A549 (cell line): ENCODE measurements around the gene MOBP. TPM values are rescaled to one million over a fixed set of nuclear protein-coding genes. Genes with fewer than 3 reads are reported as not detected.

Experiments used
- ATAC-seq, 2 experiments: fragments of 200-7000 bp in 1 of 2; fragments of >200 bp in 1 of 2; cut with Nextera tagmentation in 1 of 2; cut with Tn5 transposase in 1 of 2; 3 replicates each; pipeline versions ENCODE4 v1.8.0 to v1.9.1; 2018 to 2020; ENCODE audit warnings: mild to moderate bottlenecking in 1 of 2, moderate library complexity in 1 of 2
- CTCF ChIA-PET: fragments of 300-600 bp; sonication (Branson Sonifier 250); formaldehyde crosslinking; extraction: SDS; loops from one replicate; lab custom pipeline; 2021; ENCODE audit warnings: antibody characterized with exemption, inconsistent platforms; lab: Yijun Ruan, JAX
- POLR2A ChIA-PET: fragments of 350-600 bp; formaldehyde crosslinking; extraction: SDS; loops from one replicate; lab custom pipeline; 2021; ENCODE audit warnings: antibody characterized with exemption, inconsistent platforms; lab: Yijun Ruan, JAX
- DNase-seq, 2 experiments: peaks; one replicate each; pipeline versions ENCODE4 v3.0.0 to v3.0.0-alpha.2; 2011 to 2016; ENCODE audit warnings: low read depth in 1 of 2, low spot score in 1 of 2
- FAIRE-seq: peaks from 2 replicates; lab custom pipeline; 2011; peaks lifted over from hg19 to GRCh38; lab: Jason Lieb, UNC
- H3K27ac ChIP-seq, 2 experiments: fragments of >200 bp; sonication (Bioruptor Twin); formaldehyde crosslinking; 3 replicates each; pipeline ENCODE4 v1.5.1; 2016 to 2017
- H3K4me1 ChIP-seq: fragments of >200 bp; sonication (Bioruptor Twin); formaldehyde crosslinking; 3 replicates; pipeline ENCODE4 v1.6.1; 2016
- H3K4me2 ChIP-seq: fragments of >200 bp; sonication (Bioruptor Twin); formaldehyde crosslinking; 3 replicates; pipeline ENCODE4 v1.6.1; 2016
- H3K4me3 ChIP-seq: fragments of >200 bp; sonication (Bioruptor Twin); formaldehyde crosslinking; 3 replicates; pipeline ENCODE4 v1.5.1; 2016
- H3K9me3 ChIP-seq: fragments of >200 bp; sonication (Bioruptor Twin); formaldehyde crosslinking; 3 replicates; pipeline ENCODE4 v1.6.1; 2016
- CBX2 ChIP-seq: fragments of 200-600 bp; sonication (generic); IDR thresholded peaks from 2 replicates; pipeline ENCODE4 v1.6.1; 2016; ENCODE audit warnings: low read depth, mild to moderate bottlenecking, borderline replicate concordance
- EHMT2 ChIP-seq: fragments of 200-600 bp; sonication (generic); IDR thresholded peaks from 2 replicates; pipeline ENCODE4 v1.6.1; 2016; ENCODE audit warnings: antibody characterized with exemption, low read depth, mild to moderate bottlenecking, moderate library complexity
- EP300 ChIP-seq, 2 experiments: fragments of >200 bp; sonication (Bioruptor Twin); formaldehyde crosslinking; IDR thresholded peaks; 2 replicates in 1 of 2; 3 replicates in 1 of 2; pipeline ENCODE4 v1.6.1; 2016 to 2017
- ESRRA ChIP-seq: fragments of 150-350 bp; IDR thresholded peaks from 2 replicates; pipeline ENCODE4 v1.6.1; 2014; ENCODE audit warnings: mild to moderate bottlenecking, low read length, borderline replicate concordance
- FOSB ChIP-seq: fragments of 250-450 bp; sonication (Bioruptor Pico); IDR thresholded peaks from 2 replicates; pipeline ENCODE4 v1.5.0; 2020; ENCODE audit warnings: mild to moderate bottlenecking, moderate library complexity
- FOXS1 ChIP-seq: fragments of 250-450 bp; sonication (Bioruptor Pico); IDR thresholded peaks from 2 replicates; pipeline ENCODE4 v1.5.0; 2020; ENCODE audit warnings: mild to moderate bottlenecking, moderate library complexity
- HEYL ChIP-seq: fragments of 250-450 bp; sonication (Bioruptor Pico); IDR thresholded peaks from 2 replicates; pipeline ENCODE4 v1.8.0; 2021; ENCODE audit warnings: mild to moderate bottlenecking, moderate library complexity
- HOXA7 ChIP-seq: fragments of 250-450 bp; sonication (Bioruptor Pico); IDR thresholded peaks from 2 replicates; pipeline ENCODE4 v1.5.0; 2020; ENCODE audit warnings: mild to moderate bottlenecking, moderate library complexity
- HOXB13 ChIP-seq: fragments of 250-450 bp; sonication (Bioruptor Pico); IDR thresholded peaks from 2 replicates; pipeline ENCODE4 v1.5.0; 2020; ENCODE audit warnings: low read depth, mild to moderate bottlenecking, moderate library complexity
- HOXB5 ChIP-seq: fragments of 250-450 bp; sonication (Bioruptor Pico); IDR thresholded peaks from 2 replicates; pipeline ENCODE4 v1.5.0; 2020; ENCODE audit warnings: mild to moderate bottlenecking, moderate library complexity
- JUN ChIP-seq, 2 experiments: fragments of >200 bp; sonication (Bioruptor Twin); formaldehyde crosslinking; IDR thresholded peaks; 2 replicates in 1 of 2; 3 replicates in 1 of 2; pipeline ENCODE4 v1.6.1; 2016 to 2017
- KDM1A ChIP-seq: fragments of 200-600 bp; sonication (generic); IDR thresholded peaks from 2 replicates; pipeline ENCODE4 v1.6.1; 2016; ENCODE audit warnings: low read depth, mild to moderate bottlenecking
- MAFK ChIP-seq: fragments of 450-650 bp; IDR thresholded peaks from 2 replicates; pipeline ENCODE4 v1.6.1; 2014; ENCODE audit not compliant: partially characterized antibody
- MAZ ChIP-seq: fragments of 150-350 bp; IDR thresholded peaks from 2 replicates; pipeline ENCODE4 v1.6.1; 2014; ENCODE audit warnings: antibody characterized with exemption, low read depth, low read length, borderline replicate concordance
- MYC ChIP-seq: IDR thresholded peaks from 2 replicates; pipeline ENCODE4 v1.6.1; 2012; ENCODE audit warnings: mild to moderate bottlenecking, inconsistent platforms, low read length, improper control_type of control experiment, borderline replicate concordance
- NR3C1 ChIP-seq: fragments of >200 bp; sonication (Bioruptor Twin); formaldehyde crosslinking; IDR thresholded peaks from 3 replicates; pipeline ENCODE4 v1.6.1; 2017
- POLR2A ChIP-seq: IDR thresholded peaks from 2 replicates; pipeline ENCODE4 v1.6.1; 2012; ENCODE audit warnings: mild to moderate bottlenecking, low read length
- POLR2AphosphoS2 ChIP-seq: conservative IDR thresholded peaks from 2 replicates; pipeline ENCODE4 v1.6.1; 2012; ENCODE audit warnings: low read length, improper control_type of control experiment, inconsistent platforms
- RAD21 ChIP-seq, 2 experiments: fragments of >200 bp in 1 of 2; sonication (Bioruptor Twin) in 1 of 2; formaldehyde crosslinking in 1 of 2; IDR thresholded peaks in 1 of 2; conservative IDR thresholded peaks in 1 of 2; 2 replicates in 1 of 2; 3 replicates in 1 of 2; pipeline ENCODE4 v1.6.1; 2012 to 2018; ENCODE audit warnings: inconsistent platforms in 1 of 2
- RFX5 ChIP-seq: fragments of 450-650 bp; IDR thresholded peaks from 2 replicates; pipeline ENCODE4 v1.7.1; 2014; ENCODE audit warnings: antibody characterized with exemption, mild to moderate bottlenecking, moderate library complexity
- SREBF2 ChIP-seq: fragments of 450-650 bp; IDR thresholded peaks from 2 replicates; pipeline ENCODE4 v1.6.1; 2014; ENCODE audit warnings: mild to moderate bottlenecking, moderate library complexity
- ZC3H11A ChIP-seq: fragments of 450-650 bp; IDR thresholded peaks from 2 replicates; pipeline ENCODE4 v1.6.1; 2014; ENCODE audit warnings: antibody characterized with exemption, mild to moderate bottlenecking
- ZFP36 ChIP-seq: fragments of 450-650 bp; IDR thresholded peaks from 2 replicates; pipeline ENCODE4 v1.6.1; 2014; ENCODE audit warnings: borderline replicate concordance; ENCODE audit not compliant: partially characterized antibody
- WGBS: methylation state at CpG from one replicate; pipeline ENCODE4 v1.1.6; 2017; ENCODE audit errors: missing lambda C conversion rate; 5-methylcytosine and 5-hydroxymethylcytosine counted together
- polyA plus RNA-seq, 4 experiments: library from polyadenylated mRNA; depleted of rRNA in 3 of 4; stranded (reverse); fragments of >200 nt; fragmentation: RNase III in 1 of 4; extraction: RNeasy Plus Mini Kit Qiagen cat#74134 plus additional on column Dnase treatment in 1 of 4; gene quantifications; 2 replicates in 3 of 4; 3 replicates in 1 of 4; pipeline ENCODE4 v1.2.3, GENCODE V29; 2011 to 2017
- TF ChIP-seq, protein P1 (sequence below): fragments of >200 bp; sonication (Bioruptor Twin); formaldehyde crosslinking; IDR thresholded peaks from 2 replicates; pipeline ENCODE4 v1.6.1; 2016
- TF ChIP-seq, protein P2 (sequence below): fragments of 250-450 bp; sonication (Bioruptor Pico); IDR thresholded peaks from 2 replicates; pipeline ENCODE4 v1.5.0; 2021; ENCODE audit warnings: mild to moderate bottlenecking, moderate library complexity, borderline replicate concordance
- TF ChIP-seq, protein P3 (sequence below): IDR thresholded peaks from 2 replicates; pipeline ENCODE4 v1.6.1; 2012
- TF ChIP-seq, protein P4 (sequence below): fragments of 450-650 bp; IDR thresholded peaks from 2 replicates; pipeline ENCODE4 v1.6.1; 2014; ENCODE audit warnings: antibody characterized with exemption
- TF ChIP-seq, protein P5 (sequence below): fragments of 200-600 bp; sonication (generic); IDR thresholded peaks from 2 replicates; pipeline ENCODE4 v1.6.1; 2016; ENCODE audit warnings: antibody characterized with exemption, mild to moderate bottlenecking, moderate library complexity
- TF ChIP-seq, protein P6 (sequence below): IDR thresholded peaks from 2 replicates; pipeline ENCODE4 v1.6.1; 2012; ENCODE audit warnings: low read depth, borderline replicate concordance

The MOBP gene
- polyA plus RNA-seq, 2 of the 4 experiments (the other 2 are of a cell fraction), result 0.10 TPM; not detected in 1

DNA sequence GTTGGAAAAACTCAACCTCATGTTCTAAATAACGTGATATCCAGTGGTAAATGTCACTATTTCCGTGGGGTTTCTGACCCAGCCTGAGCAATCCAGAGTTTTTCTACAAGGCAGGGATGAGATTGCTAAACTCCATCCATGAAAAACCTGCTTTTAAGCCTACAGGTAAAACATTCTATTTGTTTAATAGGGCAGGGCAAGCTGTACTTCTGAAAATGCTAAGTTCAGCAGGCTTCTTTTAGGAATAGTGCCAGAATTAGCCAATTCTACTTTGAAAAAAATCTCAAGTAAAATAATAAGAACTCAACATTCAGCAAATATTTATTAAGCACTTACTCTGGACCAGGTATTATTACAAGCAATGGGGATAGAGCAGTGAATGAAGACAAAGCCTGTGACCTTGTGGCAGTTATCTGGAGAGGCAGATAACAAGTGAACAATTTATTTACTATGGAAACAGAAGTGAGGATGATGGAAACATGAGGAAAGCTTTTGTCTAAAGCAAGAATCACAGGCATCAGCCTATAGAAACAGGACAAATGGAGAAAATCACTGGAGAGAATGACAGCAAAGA lies 47.7 kb upstream of the MOBP start:
- no peak for FAIRE-seq
- no peak for ATAC-seq
- POLR2A ChIA-PET, result no interaction called here

DNA sequence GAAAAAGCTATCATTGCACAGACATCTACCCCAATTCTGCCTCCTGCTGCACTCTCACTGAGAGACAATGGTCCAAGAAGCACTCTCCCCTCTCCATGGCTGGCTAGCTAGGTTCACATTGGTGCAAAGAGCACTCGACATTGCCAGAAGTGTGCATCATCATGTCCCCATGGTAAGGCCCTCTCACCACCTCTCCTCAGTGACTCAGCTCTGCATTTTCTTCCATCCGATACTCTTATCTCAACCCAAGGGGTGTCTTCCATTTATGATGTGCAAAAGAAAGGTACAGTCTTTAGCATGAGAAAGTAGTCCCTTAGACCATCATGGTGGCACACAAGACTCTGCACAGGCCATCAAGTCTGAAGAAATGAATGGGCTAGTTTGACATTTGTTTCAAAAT lies 46.9 kb upstream of the MOBP start:
- Histone ChIP-seq H3K9me3 (no peaks in the 10 kb centered on the region), H3K4me3 (no peak overlapping the region), H3K4me2 (no peak overlapping the region), H3K27ac (no peak overlapping the region), H3K4me1 (no peaks in the 10 kb centered on the region)
- 95% methylated on average over 2 of the region's 2 CpGs for WGBS
- CTCF ChIA-PET, result interaction anchor here (0.6 to 1.1 kb wide), 2 partner anchors 22 to 78 kb away, joined by 3 to 8 read pairs; no protein-coding TSS in a partner anchor
- FAIRE-seq, result no peak
- TF ChIP-seq, protein P1, sequence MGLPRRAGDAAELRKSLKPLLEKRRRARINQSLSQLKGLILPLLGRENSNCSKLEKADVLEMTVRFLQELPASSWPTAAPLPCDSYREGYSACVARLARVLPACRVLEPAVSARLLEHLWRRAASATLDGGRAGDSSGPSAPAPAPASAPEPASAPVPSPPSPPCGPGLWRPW, result no peak
- TF ChIP-seq HEYL (no peak), HOXB5 (no peak), NR3C1 (no peak), CBX2 (no peak), MAZ (no peak), FOSB (CRISPR knock-in tag) (no peak), ZFP36 (no peak), ESRRA (no peak), EHMT2 (no peak), RFX5 (no peak), RAD21 (conservative IDR thresholded peaks at IDR 0.05 in 1 of 2, IDR thresholded peaks at IDR 0.05 in 1 of 2) (no peak), FOXS1 (CRISPR knock-in tag) (no peak)
- TF ChIP-seq, protein P2, sequence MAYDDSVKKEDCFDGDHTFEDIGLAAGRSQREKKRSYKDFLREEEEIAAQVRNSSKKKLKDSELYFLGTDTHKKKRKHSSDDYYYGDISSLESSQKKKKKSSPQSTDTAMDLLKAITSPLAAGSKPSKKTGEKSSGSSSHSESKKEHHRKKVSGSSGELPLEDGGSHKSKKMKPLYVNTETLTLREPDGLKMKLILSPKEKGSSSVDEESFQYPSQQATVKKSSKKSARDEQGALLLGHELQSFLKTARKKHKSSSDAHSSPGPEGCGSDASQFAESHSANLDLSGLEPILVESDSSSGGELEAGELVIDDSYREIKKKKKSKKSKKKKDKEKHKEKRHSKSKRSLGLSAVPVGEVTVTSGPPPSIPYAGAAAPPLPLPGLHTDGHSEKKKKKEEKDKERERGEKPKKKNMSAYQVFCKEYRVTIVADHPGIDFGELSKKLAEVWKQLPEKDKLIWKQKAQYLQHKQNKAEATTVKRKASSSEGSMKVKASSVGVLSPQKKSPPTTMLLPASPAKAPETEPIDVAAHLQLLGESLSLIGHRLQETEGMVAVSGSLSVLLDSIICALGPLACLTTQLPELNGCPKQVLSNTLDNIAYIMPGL (CRISPR knock-in tag), result no peak
- TF ChIP-seq, protein P3, sequence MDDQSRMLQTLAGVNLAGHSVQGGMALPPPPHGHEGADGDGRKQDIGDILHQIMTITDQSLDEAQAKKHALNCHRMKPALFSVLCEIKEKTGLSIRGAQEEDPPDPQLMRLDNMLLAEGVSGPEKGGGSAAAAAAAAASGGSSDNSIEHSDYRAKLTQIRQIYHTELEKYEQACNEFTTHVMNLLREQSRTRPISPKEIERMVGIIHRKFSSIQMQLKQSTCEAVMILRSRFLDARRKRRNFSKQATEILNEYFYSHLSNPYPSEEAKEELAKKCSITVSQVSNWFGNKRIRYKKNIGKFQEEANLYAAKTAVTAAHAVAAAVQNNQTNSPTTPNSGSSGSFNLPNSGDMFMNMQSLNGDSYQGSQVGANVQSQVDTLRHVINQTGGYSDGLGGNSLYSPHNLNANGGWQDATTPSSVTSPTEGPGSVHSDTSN, result no peak
- no peak for DNase-seq
- POLR2A ChIA-PET, result no interaction called here
- no peak for ATAC-seq

More for the DNA sequence above, 47.7 kb upstream of the MOBP start:
- Histone ChIP-seq H3K9me3 (no peaks in the 10 kb centered on the region), H3K4me3 (no peak overlapping the region), H3K27ac (no peak overlapping the region)
- 55% methylated on average over 2 of the region's 2 CpGs for WGBS
- TF ChIP-seq JUN (IDR thresholded peaks at IDR 0.05) (no peak), ZC3H11A (no peak), HOXA7 (CRISPR knock-in tag) (no peak), KDM1A (no peak), EP300 (IDR thresholded peaks at IDR 0.05) (no peak), HOXB13 (no peak), MAFK (no peak), POLR2A (no peak), MYC (no peak), SREBF2 (no peak), ZFP36 (no peak), POLR2AphosphoS2 (no peak)
- TF ChIP-seq, protein P4, sequence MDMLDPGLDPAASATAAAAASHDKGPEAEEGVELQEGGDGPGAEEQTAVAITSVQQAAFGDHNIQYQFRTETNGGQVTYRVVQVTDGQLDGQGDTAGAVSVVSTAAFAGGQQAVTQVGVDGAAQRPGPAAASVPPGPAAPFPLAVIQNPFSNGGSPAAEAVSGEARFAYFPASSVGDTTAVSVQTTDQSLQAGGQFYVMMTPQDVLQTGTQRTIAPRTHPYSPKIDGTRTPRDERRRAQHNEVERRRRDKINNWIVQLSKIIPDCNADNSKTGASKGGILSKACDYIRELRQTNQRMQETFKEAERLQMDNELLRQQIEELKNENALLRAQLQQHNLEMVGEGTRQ, result no peak
- TF ChIP-seq, protein P5, sequence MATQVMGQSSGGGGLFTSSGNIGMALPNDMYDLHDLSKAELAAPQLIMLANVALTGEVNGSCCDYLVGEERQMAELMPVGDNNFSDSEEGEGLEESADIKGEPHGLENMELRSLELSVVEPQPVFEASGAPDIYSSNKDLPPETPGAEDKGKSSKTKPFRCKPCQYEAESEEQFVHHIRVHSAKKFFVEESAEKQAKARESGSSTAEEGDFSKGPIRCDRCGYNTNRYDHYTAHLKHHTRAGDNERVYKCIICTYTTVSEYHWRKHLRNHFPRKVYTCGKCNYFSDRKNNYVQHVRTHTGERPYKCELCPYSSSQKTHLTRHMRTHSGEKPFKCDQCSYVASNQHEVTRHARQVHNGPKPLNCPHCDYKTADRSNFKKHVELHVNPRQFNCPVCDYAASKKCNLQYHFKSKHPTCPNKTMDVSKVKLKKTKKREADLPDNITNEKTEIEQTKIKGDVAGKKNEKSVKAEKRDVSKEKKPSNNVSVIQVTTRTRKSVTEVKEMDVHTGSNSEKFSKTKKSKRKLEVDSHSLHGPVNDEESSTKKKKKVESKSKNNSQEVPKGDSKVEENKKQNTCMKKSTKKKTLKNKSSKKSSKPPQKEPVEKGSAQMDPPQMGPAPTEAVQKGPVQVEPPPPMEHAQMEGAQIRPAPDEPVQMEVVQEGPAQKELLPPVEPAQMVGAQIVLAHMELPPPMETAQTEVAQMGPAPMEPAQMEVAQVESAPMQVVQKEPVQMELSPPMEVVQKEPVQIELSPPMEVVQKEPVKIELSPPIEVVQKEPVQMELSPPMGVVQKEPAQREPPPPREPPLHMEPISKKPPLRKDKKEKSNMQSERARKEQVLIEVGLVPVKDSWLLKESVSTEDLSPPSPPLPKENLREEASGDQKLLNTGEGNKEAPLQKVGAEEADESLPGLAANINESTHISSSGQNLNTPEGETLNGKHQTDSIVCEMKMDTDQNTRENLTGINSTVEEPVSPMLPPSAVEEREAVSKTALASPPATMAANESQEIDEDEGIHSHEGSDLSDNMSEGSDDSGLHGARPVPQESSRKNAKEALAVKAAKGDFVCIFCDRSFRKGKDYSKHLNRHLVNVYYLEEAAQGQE, result no peak
- TF ChIP-seq, protein P6, sequence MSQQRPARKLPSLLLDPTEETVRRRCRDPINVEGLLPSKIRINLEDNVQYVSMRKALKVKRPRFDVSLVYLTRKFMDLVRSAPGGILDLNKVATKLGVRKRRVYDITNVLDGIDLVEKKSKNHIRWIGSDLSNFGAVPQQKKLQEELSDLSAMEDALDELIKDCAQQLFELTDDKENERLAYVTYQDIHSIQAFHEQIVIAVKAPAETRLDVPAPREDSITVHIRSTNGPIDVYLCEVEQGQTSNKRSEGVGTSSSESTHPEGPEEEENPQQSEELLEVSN, result no peak
- TF ChIP-seq, all 56 proteins: peak for 0
- Histone ChIP-seq H3K4me2 (no peak overlapping the region), H3K4me1 (no peaks in the 10 kb centered on the region)
- CTCF ChIA-PET, result interaction anchor here (0.6 to 1.1 kb wide), 2 partner anchors 22 to 79 kb away, joined by 3 to 8 read pairs; no protein-coding TSS in a partner anchor
- no peak for DNase-seq
